Thyroid gland (tissue), 4 donors: ENCODE measurements around the gene MRPL33. TPM values are rescaled to one million over a fixed set of nuclear protein-coding genes. Genes with fewer than 3 reads are reported as not detected.
A peak's percentile ranks its signal among the peaks of the same experiment; 100 is the strongest.

ENCODE experiments used
- DNase-seq, 2 donors: peaks; one replicate each; pipeline ENCODE4 v3.0.0-alpha.2; 2019
- H3K27ac ChIP-seq, 3 donors: fragments of 200-600 bp; sonication (generic); 1 replicate in 2 of 3; 2 replicates in 1 of 3; pipeline ENCODE4 v1.5.1; 2016 to 2019; ENCODE audit warnings: mild to moderate bottlenecking in 1 of 3, moderate library complexity in 1 of 3
- H3K27me3 ChIP-seq: fragments of 200-600 bp; sonication (generic); one replicate; pipeline ENCODE4 v1.5.1; 2019
- H3K36me3 ChIP-seq, 2 donors: fragments of 200-600 bp; sonication (generic); one replicate each; pipeline ENCODE4 v1.5.1; 2016 to 2019
- H3K4me1 ChIP-seq, 2 donors: fragments of 200-600 bp; sonication (generic); one replicate each; pipeline ENCODE4 v1.5.1; 2017 to 2019
- H3K4me3 ChIP-seq, 3 donors: fragments of 200-600 bp; sonication (generic); replicated peaks in 1 of 3; 1 replicate in 2 of 3; 2 replicates in 1 of 3; pipeline ENCODE4 v1.5.1; 2016; ENCODE audit warnings: mild to moderate bottlenecking in 1 of 3
- H3K9me3 ChIP-seq: fragments of 200-600 bp; sonication (generic); one replicate; pipeline ENCODE4 v1.5.1; 2017
- CTCF ChIP-seq, 6 experiments: fragments of 200-600 bp in 3 of 6; fragments of 450-650 bp in 3 of 6; sonication (generic) in 3 of 6; IDR thresholded peaks; one replicate each; pipeline ENCODE4 v1.5.1; 2016 to 2019; ENCODE audit warnings: antibody characterized with exemption in 6 of 6, mild to moderate bottlenecking in 2 of 6, inconsistent platforms in 1 of 6, moderate library complexity in 1 of 6
- POLR2A ChIP-seq, 2 donors: fragments of 450-650 bp; IDR thresholded peaks; one replicate each; pipeline ENCODE4 v1.6.1; 2017; ENCODE audit warnings: antibody characterized with exemption in 2 of 2, mild to moderate bottlenecking in 2 of 2, moderate library complexity in 1 of 2
- WGBS, 2 donors: methylation state at CpG; one replicate each; pipeline ENCODE4 v1.1.5; 2017; 5-methylcytosine and 5-hydroxymethylcytosine counted together
- intact Hi-C: fragments of 100-400 bp; cut with DNase I; formaldehyde crosslinking; loops from one replicate; pipeline ENCODE4 v1.15.1; 2023
- total RNA-seq, 4 donors: library from RNA; depleted of rRNA; stranded (reverse); fragments of >200 nt; gene quantifications; one replicate each; pipeline ENCODE4 v1.2.3, GENCODE V29; 2016

The MRPL33 gene
- total RNA-seq: 100 to 1,000 TPM in 3 of 4 donors, 10 to 100 TPM in 1; 70.2 to 166 (median 130) TPM

- Histone ChIP-seq H3K9me3 (no peaks in the 10 kb centered on the region), H3K27ac (peak within 1 kb of the TSS; percentile 81 to 84 (median 84)), H3K27me3 (no peaks in the 10 kb centered on the region), H3K4me3 (peak within 1 kb of the TSS; percentile 65 to 93 (median 92)), H3K4me1 (peaks cover 0 to 23% of the 10 kb centered on the region in 2 donors), H3K36me3 (peaks cover 0 to 6% of the 10 kb centered on the region in 2 donors)
- intact Hi-C loops: no loop called here
- peak; percentile 96 for DNase-seq
- 0 to 1% methylated on average over 12 to 34 of the region's 48 CpGs for WGBS, 2 donors
- no peak for TF ChIP-seq CTCF (IDR thresholded peaks at IDR 0.05)
- peak in 1 of 2 donors; percentile 75 for TF ChIP-seq POLR2A (IDR thresholded peaks at IDR 0.05)
Measured at GRCh38 chr2:27771548-27772335, at the start of gene MRPL33. Gene MRPL33 (plus strand): TSS chr2:27771719. CDS start chr2:27771778, 59 bp downstream.

- intact Hi-C loops: no loop called here
- WGBS, 2 donors: 50 to 65% methylated on average over 1 to 2 of the region's 2 CpGs
- no peaks in the 10 kb centered on the region for H3K9me3 ChIP-seq
- no peaks in the 10 kb centered on the region for H3K27me3 ChIP-seq
- DNase-seq: no peak
- H3K4me3 ChIP-seq: no peak overlapping the region
- H3K27ac ChIP-seq: no peak overlapping the region
- H3K36me3 ChIP-seq: no peaks in the 10 kb centered on the region
- TF ChIP-seq CTCF (IDR thresholded peaks at IDR 0.05) (no peak), POLR2A (IDR thresholded peaks at IDR 0.05) (no peak)
- H3K4me1 ChIP-seq: peaks cover 3 to 9% of the 10 kb centered on the region in 2 donors
Measured at GRCh38 chr2:27721884-27722485, 49.5 kb upstream of the MRPL33 start.

GRCh38 chr2:27723372-27724144 is 48.0 kb upstream of the MRPL33 start:
- peak overlapping the region in 1 of 3 donors; percentile 44 for H3K27ac ChIP-seq
- no peak overlapping the region for H3K4me3 ChIP-seq
- H3K4me1 ChIP-seq: peaks cover 3 to 9% of the 10 kb centered on the region in 2 donors
- intact Hi-C loops: no loop called here
- H3K9me3 ChIP-seq: no peaks in the 10 kb centered on the region
- WGBS, 2 donors: 40 to 48% methylated on average over 10 of the region's 11 CpGs
- no peaks in the 10 kb centered on the region for H3K36me3 ChIP-seq
- DNase-seq: peak; percentile 64 to 71
- TF ChIP-seq POLR2A (IDR thresholded peaks at IDR 0.05) (no peak), CTCF (IDR thresholded peaks at IDR 0.05) (peak; percentile 35 to 90 (median 78))
- no peaks in the 10 kb centered on the region for H3K27me3 ChIP-seq

- Histone ChIP-seq H3K4me1 (peaks cover 3 to 13% of the 10 kb centered on the region in 2 donors), H3K4me3 (no peak overlapping the region), H3K36me3 (no peaks in the 10 kb centered on the region), H3K27ac (peak overlapping the region in 2 of 3 donors; percentile 38 to 80), H3K27me3 (no peaks in the 10 kb centered on the region), H3K9me3 (no peaks in the 10 kb centered on the region)
- WGBS, 2 donors: 69 to 71% methylated on average over 3 of the region's 3 CpGs
- DNase-seq: no peak
- TF ChIP-seq CTCF (IDR thresholded peaks at IDR 0.05) (no peak), POLR2A (IDR thresholded peaks at IDR 0.05) (no peak)
- intact Hi-C loops: no loop called here
Measured at GRCh38 chr2:27724191-27724590, 47.3 kb upstream of the MRPL33 start.
